T-helper 1 cell treated with Interleukin-12 subunit alpha and Interleukin-12 subunit beta and Interleukin-4 antibody, amounts not matched to agents 30 μg/mL and 1 μg/mL, for 36 hours (primary cell): Measurements from ENCODE around the gene KRT9.
"Not testable (repeated sequence)": the region's sequence is repeated elsewhere in the genome, so short reads cannot be mapped to it uniquely, and the experiment has no call there.

Experiments used
- H3K27ac Mint-ChIP-seq: one replicate; pipeline ENCODE4 v1.8.0; 2021; ENCODE audit warnings: mild to moderate bottlenecking, mixed read lengths
- H3K27me3 Mint-ChIP-seq: one replicate; pipeline ENCODE4 v1.8.0; 2021; ENCODE audit warnings: low read depth, mixed read lengths
- H3K36me3 Mint-ChIP-seq: one replicate; pipeline ENCODE4 v1.8.0; 2021; ENCODE audit warnings: low read depth, mixed read lengths
- H3K4me1 Mint-ChIP-seq: one replicate; pipeline ENCODE4 v1.8.0; 2021; ENCODE audit warnings: low read depth, mixed read lengths
- H3K4me3 Mint-ChIP-seq: one replicate; pipeline ENCODE4 v1.8.0; 2021; ENCODE audit warnings: mild to moderate bottlenecking, moderate library complexity, mixed read lengths
- H3K9me3 Mint-ChIP-seq: one replicate; pipeline ENCODE4 v1.8.0; 2021; ENCODE audit warnings: mixed read lengths

Gene KRT9

GRCh38 chr17:41613277-41614082 is 41.6 kb upstream of the KRT9 start:
- Mint-ChIP-seq H3K4me3 (no peak overlapping the region), H3K27me3 (peaks cover 6% of the 10 kb centered on the region), H3K36me3 (no peaks in the 10 kb centered on the region), H3K4me1 (no peaks in the 10 kb centered on the region), H3K9me3 (no peaks in the 10 kb centered on the region), H3K27ac (no peak overlapping the region)

- H3K27ac Mint-ChIP-seq, H3K27me3 Mint-ChIP-seq, H3K4me1 Mint-ChIP-seq, H3K36me3 Mint-ChIP-seq, H3K9me3 Mint-ChIP-seq, H3K4me3 Mint-ChIP-seq: not testable (repeated sequence)
These were observed 40.7 kb upstream of the KRT9 start, which contains the start of gene KRT16 for GRCh38 chr17:41612376-41613160. TSS of gene KRT16 (minus strand) at chr17:41612767. CDS start at chr17:41612688, 79 bp downstream.

DNA sequence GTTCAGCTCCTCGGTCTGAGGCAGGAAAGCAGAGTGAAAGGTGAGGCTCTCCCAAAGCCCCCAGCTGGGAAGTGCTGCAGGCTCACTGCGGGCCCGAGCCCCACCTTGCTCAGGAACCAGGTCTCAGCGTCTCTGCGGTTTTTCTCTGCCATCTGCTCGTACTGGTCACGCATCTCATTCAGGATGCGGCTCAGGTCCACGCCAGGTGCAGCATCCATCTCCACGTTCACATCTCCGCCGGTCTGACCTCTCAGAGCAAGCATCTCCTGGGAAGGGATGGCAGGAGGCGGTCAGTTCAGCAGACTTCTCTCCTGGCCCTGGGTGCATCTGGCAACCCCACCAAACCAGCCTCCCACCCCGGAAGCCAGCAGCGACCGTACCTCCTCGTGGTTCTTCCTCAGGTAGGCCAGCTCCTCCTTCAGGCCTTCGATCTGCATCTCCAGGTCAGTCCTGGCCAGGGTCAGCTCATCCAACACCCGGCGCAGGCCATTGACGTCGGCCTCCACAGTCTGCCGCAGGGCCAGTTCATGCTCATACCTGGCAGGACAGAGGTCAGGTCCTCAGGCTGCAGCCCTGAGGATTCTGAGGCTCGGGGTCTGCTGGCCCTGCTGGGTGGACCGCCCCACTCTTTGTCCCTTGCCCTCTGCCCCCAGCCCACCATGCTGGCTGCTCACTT is 39.2 kb upstream of the KRT9 start:
- H3K4me1 Mint-ChIP-seq, result no peaks in the 10 kb centered on the region
- H3K36me3 Mint-ChIP-seq, result peaks cover 4% of the 10 kb centered on the region
- no peak overlapping the region for H3K27ac Mint-ChIP-seq
- no peak overlapping the region for H3K4me3 Mint-ChIP-seq
- H3K9me3 Mint-ChIP-seq, result peaks cover 14% of the 10 kb centered on the region
- H3K27me3 Mint-ChIP-seq, result peaks cover 10% of the 10 kb centered on the region

- H3K36me3 Mint-ChIP-seq, H3K4me3 Mint-ChIP-seq, H3K27ac Mint-ChIP-seq, H3K27me3 Mint-ChIP-seq, H3K4me1 Mint-ChIP-seq: not testable (repeated sequence)
- peaks cover 14% of the 10 kb centered on the region for H3K9me3 Mint-ChIP-seq
These were observed 38.2 kb upstream of the KRT9 start for GRCh38 chr17:41610061-41610517.

- Mint-ChIP-seq H3K27me3 (peaks cover 19% of the 10 kb centered on the region), H3K9me3 (peaks cover 14% of the 10 kb centered on the region)
- H3K4me1 Mint-ChIP-seq, H3K4me3 Mint-ChIP-seq, H3K27ac Mint-ChIP-seq, H3K36me3 Mint-ChIP-seq: not testable (repeated sequence)
These were observed 35.1 kb upstream of the KRT9 start for GRCh38 chr17:41606930-41607329.

DNA sequence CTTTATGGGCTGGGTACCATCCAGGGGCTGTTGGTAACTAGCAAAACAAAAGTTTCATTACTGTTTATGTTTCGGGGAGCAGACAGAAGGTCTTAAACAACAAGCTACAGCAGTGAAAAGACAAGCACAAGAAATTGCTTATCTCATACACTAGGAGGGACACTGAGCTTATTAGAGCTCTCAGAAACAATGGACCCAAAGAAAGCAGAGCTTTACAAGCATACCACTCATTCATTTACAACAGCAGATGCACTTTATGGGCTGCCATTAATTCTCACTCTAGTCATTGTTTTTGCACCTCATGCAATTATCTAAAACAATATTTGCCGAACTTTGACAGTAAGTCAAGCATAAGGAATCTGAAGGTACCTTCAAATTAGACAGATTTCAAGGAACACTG is 30.7 kb upstream of the KRT9 start:
- no peak overlapping the region for H3K4me3 Mint-ChIP-seq
- no peaks in the 10 kb centered on the region for H3K4me1 Mint-ChIP-seq
- H3K9me3 Mint-ChIP-seq, result peaks cover 11% of the 10 kb centered on the region
- H3K27ac Mint-ChIP-seq, result no peak overlapping the region
- H3K36me3 Mint-ChIP-seq, result peaks cover 4% of the 10 kb centered on the region
- peaks cover 13% of the 10 kb centered on the region for H3K27me3 Mint-ChIP-seq

DNA sequence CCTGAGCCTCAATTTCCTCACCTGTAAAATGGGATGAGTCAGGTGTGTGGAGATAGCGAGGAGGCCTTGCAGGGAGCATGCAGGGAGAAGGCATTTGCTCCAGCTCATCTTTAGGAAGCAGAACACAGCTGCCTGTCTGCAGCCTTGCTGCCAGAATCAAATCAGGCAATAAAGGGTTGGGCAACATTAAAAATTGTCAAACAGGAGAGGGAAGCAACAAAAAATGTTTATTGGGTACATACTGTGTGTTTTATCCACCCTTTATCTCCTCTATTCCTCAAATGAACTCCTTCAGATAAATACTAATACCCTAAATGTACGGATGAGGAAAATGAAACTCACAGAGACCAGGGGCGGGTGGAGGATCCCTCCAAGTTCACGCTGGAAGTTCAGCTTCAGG is 28.5 kb upstream of the KRT9 start:
- H3K27ac Mint-ChIP-seq, result no peak overlapping the region
- no peaks in the 10 kb centered on the region for H3K9me3 Mint-ChIP-seq
- no peak overlapping the region for H3K4me3 Mint-ChIP-seq
- H3K27me3 Mint-ChIP-seq, result peaks cover 13% of the 10 kb centered on the region
- H3K36me3 Mint-ChIP-seq, result no peaks in the 10 kb centered on the region
- no peaks in the 10 kb centered on the region for H3K4me1 Mint-ChIP-seq

DNA sequence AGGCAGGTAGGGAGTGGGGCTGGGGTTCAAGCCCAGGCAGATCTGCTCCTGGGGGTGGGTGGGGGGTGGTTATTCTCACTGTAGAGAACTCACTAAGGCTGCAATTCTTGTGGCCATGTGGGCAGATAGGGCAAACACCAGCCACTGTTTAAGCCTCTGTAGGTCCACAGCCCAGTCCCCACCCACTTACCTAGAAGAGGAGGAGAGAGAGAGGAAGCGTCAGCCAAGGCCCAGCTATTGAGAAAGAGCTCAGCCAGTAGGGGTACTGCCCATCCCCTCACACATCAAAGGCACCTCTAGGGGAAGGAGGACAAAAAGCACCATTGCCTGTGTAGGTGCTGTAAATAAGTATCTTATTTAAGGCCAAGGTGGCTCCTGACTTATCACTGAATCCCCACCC is 27.8 kb upstream of the KRT9 start:
- Mint-ChIP-seq H3K4me1 (no peaks in the 10 kb centered on the region), H3K36me3 (no peaks in the 10 kb centered on the region), H3K4me3 (no peak overlapping the region), H3K27ac (no peak overlapping the region), H3K9me3 (no peaks in the 10 kb centered on the region), H3K27me3 (peaks cover 13% of the 10 kb centered on the region)

DNA sequence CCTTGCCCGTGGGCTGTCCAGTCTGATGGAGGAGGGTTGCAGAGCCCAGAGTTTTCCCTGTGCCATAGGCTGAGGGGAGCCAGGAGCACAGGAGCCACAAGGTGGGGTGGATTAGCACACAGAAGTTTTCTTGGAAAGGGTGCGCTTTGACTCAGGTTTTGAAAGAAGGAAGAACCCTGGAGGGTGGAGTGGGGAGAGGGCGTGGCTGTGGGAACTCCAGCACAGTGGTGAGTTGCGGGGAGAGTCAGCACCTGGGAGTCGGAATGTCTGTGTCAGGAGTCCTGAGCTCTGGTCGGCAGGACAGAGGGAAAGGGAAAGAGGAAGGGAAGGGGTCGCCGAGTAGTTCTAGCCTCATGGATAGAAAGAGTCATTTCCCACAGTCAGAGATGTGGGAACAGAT is 23.7 kb upstream of the KRT9 start:
- Mint-ChIP-seq H3K27ac (no peak overlapping the region), H3K4me1 (no peaks in the 10 kb centered on the region), H3K9me3 (no peaks in the 10 kb centered on the region), H3K4me3 (no peak overlapping the region), H3K27me3 (peaks cover 3% of the 10 kb centered on the region), H3K36me3 (no peaks in the 10 kb centered on the region)

DNA sequence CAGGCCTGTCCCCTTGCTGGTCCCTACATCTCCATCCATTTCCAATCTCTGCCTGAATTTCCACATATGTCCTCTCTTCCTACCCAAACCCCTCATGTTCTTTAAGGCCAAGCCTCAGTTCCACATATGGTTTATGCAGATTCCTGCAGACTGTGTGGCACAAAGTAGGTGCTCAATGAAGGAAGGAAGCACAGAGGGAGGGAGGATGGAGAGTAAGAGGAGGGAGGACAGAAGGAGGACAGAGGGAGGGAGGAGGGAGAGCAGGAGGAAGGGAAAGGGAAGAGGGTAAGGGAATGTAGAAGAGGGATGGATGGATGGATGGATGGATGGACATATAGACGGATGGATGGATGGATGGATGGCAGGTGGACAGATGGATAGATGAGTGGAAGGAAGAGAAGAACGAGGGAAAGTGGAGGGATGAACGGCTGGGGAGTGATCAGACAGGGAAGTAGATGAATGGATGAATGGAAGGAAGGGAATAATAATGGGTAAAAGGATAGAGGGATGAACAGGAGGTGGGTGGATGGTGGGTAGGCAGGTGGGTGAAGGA is 22.6 kb upstream of the KRT9 start:
- H3K9me3 Mint-ChIP-seq, result no peaks in the 10 kb centered on the region
- peaks cover 3% of the 10 kb centered on the region for H3K27me3 Mint-ChIP-seq
- H3K36me3 Mint-ChIP-seq, result no peaks in the 10 kb centered on the region
- H3K27ac Mint-ChIP-seq, result no peak overlapping the region
- H3K4me3 Mint-ChIP-seq, result no peak overlapping the region
- no peaks in the 10 kb centered on the region for H3K4me1 Mint-ChIP-seq

- Mint-ChIP-seq H3K27me3 (peaks cover 3% of the 10 kb centered on the region), H3K4me1 (no peaks in the 10 kb centered on the region), H3K4me3 (no peak overlapping the region), H3K36me3 (no peaks in the 10 kb centered on the region), H3K27ac (no peak overlapping the region), H3K9me3 (no peaks in the 10 kb centered on the region)
These were observed 21.6 kb upstream of the KRT9 start for GRCh38 chr17:41593306-41593981.

DNA sequence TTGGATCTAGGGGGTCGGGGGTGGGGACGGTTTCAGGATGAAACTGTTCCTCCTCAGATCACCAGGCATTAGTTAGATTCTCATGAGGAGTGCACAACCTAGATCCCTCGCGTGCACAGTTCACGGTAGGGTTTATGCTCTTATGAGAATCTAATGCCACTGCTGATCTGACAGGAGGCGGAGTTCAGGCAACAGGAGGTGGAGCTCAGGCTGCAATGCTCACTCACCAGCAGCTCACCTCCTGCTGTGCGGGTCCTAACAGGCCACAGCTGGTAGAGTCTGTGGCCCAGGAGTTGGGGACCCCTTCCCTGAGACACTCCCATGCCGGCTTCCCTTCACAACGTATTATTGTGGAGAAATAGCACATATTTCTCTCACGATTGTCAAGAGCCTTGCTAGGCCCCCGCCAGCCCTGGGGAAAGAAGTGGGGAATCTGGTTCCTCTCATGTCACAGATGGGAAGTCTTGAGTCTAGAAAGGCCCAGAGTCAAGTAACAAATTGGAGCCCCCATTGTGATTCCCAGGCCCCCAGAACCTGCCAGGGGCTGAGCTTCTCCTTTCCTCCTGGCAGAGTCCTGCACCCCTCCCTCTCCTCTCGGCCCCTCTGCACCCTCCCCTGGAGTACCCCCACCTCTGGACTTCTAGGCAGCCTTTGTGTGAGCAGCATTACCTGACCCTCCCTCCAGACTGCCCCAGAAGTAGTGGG is 20.9 kb upstream of the KRT9 start:
- H3K27ac Mint-ChIP-seq, result no peak overlapping the region
- H3K4me1 Mint-ChIP-seq, result no peaks in the 10 kb centered on the region
- peaks cover 3% of the 10 kb centered on the region for H3K27me3 Mint-ChIP-seq
- H3K9me3 Mint-ChIP-seq, result no peaks in the 10 kb centered on the region
- no peaks in the 10 kb centered on the region for H3K36me3 Mint-ChIP-seq
- no peak overlapping the region for H3K4me3 Mint-ChIP-seq

- Mint-ChIP-seq H3K36me3 (no peaks in the 10 kb centered on the region), H3K9me3 (no peaks in the 10 kb centered on the region), H3K4me3 (no peak overlapping the region), H3K27me3 (no peaks in the 10 kb centered on the region), H3K4me1 (no peaks in the 10 kb centered on the region), H3K27ac (no peak overlapping the region)
These were observed 17.4 kb upstream of the KRT9 start for GRCh38 chr17:41589301-41589700.
